GM19238 (cell line): ENCODE measurements around the gene CYP19A1.

ENCODE experiments used
- DNase-seq: peaks from one replicate; pipeline ENCODE4 v3.0.0; 2011; ENCODE audit warnings: low spot score; ENCODE audit not compliant: insufficient read length

CYP19A1 gene

GRCh38 chr15:51359981-51360380, 21.6 kb upstream of the CYP19A1 start:
- no peak for DNase-seq

DNA sequence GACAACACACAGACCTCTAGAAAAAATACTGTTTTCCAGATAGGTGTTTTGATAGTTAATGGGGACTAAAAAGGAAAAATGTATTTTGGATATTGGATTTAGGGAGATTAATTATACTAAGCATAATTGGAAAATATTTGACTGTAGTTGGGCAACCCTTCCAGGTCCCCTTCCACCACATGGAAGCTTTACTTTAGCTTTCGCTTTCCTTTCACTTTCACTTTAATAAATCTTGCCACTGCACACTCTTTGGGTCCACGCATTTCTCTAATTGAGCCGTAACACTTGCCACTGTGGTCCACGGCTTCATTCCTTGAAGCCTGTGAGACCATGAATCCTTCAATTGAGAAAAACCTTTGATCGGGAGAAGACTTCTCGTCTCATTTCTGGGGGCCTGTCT, 18.6 kb upstream of the CYP19A1 start:
- DNase-seq: no peak

DNA sequence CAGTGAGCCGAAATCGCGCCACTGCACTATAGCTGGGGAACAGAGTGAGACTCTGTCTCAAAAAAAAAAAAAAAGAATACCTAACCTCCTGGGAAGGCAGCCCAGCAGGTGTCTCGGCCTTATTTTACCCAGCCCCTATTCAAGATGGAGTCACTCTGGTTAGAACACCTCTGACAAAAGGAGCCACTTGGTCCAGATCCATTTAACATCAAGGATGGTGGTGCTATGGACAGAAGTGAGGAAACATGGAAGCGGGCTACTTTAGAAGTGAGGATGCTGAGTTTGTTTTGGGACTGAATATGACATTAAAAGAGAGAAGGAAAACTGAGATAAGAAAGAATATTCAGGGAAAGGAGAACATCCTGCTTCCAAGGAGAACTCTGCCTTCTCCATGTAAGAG, 17.8 kb upstream of the CYP19A1 start:
- DNase-seq: no peak

DNA sequence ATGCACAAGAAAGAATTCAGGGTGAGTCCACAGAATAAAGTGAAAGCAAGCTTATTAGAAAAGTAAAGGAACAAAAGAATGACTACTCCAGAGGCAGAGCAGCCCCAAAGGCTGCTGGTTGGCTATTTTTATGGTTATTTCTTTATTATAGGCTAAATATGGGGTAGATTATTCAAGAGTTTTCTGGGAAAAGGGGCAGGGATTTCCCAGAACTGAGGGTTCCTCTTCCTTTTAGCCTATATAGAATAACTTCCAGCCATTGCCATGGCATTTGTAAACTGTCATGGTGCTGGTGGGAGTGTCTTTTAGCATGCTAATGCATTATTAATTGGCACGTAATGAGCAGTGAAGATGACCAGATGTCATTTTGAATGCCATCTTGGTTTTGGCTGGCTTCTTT, 16.7 kb upstream of the CYP19A1 start:
- DNase-seq: no peak

- DNase-seq: no peak
Observed at GRCh38 chr15:51353976-51354375, 15.6 kb upstream of the CYP19A1 start.

- DNase-seq: no peak
Observed at GRCh38 chr15:51350723-51351122, 12.3 kb upstream of the CYP19A1 start.

DNA sequence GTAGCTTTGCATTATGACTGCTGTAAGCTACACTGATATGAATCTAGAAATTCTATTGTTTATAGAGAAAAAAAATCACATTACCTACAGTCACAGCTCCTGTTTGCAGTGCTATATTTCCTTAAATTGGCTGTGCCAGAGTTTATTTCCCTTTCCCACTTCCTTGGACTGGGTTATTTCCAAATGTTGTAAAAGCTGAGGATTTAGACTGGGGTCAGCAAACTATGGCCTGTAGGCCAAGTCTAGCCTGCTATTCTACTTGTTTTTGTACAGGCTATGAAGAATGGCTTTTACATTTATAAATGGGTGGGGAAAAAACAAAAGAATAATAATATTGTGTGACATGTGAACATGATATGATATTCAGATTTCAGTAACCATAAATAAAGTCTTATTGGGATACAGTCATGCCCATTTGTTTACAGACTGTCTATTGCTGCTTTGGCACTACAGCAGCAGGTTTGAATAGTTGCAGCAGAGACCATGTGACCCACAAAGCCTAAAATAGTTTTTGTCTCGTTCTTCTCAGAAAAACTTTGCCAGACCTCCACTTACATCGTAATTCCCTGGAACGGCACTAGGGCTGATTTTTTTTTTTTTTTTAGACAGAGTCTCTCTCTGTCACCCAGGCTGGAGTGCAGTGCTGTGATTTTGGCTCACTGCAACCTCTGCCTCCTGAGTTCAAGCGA, 10.9 kb upstream of the CYP19A1 start:
- DNase-seq: no peak

- DNase-seq: peak; percentile 46
Observed at GRCh38 chr15:51348688-51349087, 10.3 kb upstream of the CYP19A1 start.

- no peak for DNase-seq
Observed at GRCh38 chr15:51346136-51346535, 7.7 kb upstream of the CYP19A1 start.

DNA sequence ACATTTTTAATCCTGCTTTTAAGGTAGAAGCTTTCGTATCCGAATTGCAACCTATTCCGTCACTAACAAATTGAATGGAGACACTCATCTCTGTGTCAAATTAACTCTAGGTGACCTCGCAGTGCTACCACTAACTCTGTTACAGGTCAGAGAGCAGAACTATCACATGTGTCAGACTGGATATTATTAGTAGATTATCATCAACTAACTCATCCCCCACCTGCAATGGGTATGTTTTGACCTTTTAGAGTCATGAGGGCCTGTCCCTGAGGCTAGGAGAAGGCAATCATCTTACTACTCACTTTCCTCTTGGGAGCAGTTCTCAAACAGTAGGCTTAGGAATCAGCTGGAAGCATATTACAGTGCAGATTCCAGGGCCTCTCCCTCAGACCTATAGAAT, 5.1 kb upstream of the CYP19A1 start:
- no peak for DNase-seq

DNA sequence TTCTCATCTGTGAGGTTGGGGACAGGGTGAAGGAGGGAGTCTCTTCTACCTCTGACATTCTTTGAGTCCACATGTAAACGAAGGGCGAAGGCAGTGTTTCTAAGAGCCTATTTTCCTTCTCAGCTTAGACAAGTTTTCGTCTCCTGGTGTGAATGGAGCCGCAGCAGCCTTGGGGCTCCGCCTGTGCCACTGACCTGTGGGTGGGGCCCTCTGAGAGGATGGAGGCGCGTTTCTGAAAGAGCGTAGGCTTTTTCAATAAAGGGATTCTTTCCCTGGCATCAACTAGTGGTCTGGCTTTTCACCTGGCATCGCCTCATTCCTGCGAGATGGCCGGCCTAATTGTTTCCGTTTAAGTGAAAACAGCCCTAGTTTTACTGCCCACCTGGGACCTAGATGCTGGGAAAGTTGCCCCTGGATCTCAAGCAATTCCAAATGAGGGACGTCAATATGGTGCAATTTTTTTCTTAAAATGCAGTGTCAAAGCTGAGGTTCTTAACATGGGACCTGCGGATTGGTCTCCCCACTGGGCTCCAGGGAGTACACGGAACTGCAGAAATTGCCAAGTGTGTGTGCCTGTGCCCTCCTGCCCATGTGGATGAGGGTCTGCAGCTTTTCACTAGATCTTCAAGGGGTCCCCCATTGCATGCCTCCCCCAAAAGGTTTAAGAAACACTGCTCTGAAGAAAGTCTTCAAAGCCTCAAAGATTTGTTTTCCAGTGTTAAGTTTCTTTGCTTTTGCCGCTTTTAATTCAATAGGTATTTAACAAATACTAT, 4.0 kb upstream of the CYP19A1 start:
- DNase-seq: no peak

DNA sequence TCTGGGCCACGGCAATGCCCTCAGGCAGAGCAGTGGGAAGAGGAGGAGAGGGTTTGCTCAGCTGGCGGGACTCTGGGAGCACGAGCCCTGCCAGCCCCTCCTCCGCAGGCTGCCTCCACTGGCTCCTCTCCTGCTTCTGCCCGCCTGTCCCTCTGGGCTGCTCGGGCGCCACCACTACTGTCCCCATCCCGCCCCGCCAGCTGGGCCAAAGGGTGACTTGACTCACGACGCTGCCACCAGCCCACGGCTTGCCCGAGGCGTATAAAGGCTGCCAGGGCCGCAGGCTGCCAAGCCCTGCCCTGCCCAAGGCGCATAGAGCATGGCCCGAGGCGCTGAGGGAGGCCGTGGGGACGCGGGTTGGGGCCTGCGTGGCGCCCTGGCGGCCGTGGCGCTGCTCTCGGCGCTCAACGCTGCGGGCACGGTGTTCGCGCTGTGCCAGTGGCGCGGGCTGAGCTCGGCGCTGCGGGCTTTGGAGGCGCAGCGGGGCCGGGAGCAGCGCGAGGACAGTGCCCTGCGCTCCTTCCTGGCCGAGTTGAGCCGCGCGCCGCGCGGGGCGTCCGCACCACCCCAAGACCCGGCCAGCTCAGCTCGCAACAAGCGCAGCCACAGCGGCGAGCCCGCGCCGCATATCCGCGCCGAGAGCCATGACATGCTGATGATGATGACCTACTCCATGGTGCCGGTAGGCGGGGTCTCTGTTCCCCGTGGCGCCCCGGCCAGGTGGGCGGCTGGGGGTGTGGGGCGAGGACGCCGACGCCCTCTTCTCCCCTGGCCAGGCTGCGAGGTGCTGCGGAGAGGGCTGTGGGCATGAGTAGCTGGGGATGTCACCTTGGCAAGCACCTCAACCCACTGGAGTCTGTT, 3.2 kb upstream of the CYP19A1 start, which contains the start of gene GLDN:
TSS of gene GLDN (plus strand) at position 290 of the 861 bp plus-strand sequence. CDS start at position 320, 30 bp downstream.
- DNase-seq: no peak

GRCh38 chr15:51335538-51336410, 2.6 kb downstream of the CYP19A1 start:
- peak; percentile 32 for DNase-seq

DNA sequence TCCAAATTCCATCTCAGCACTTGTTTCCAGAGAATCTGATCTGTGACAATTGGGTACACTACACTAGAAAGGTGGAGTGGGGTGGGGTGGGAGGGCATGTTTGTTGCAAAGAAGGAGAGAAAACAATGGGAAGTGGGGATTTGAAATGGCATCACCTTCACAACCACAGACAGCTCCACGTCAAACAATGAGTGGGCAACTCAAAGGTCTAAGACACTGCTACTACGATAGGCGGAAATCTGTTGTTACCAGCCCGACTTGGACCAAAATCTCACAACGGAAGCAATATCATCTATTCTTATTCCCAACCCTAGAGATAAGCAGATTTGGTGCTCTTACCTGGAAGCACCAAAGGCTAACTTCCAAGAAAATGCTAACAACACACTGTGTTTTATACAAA, 3.3 kb downstream of the CYP19A1 start:
- no peak for DNase-seq

DNA sequence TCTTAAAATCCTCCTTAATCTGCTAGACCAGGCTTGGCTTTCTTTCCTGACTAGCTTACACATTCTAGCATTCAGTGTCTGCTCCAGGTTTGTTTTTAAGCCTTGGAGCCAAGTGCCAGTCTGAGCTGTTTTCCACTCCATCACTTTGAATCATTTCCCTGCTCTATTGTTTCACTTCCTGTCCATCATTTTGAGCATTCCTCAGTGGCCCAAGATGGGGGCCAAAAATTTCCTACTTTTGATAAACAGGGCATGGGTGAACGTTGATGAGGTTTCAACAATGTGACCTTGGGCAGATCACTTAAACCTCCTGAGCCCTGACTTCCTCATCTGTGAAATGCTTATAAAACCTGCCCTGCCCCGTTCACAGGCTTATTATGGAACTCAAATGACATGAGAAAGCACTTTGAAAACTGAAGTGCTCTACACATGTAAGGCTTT, 4.4 kb downstream of the CYP19A1 start:
- DNase-seq: no peak

DNA sequence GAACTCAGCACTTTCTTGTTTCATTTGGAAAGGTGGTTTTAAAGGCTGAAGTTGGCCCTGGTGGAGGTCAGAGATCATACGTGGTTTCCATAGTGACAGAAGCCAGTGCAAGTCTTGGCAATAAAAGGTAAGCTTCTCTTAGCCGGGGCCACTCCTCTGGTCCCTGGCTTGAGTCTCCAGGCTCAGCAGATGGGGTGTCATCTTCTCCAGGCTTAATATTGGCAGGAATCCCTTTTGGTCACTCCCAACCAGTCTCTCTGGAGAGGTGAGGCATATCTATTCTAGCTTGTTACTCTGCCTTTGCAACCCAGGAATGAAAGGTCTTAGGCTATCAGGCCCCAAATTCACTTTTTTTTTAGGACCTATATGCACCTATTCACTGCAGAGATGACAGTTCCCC, 4.8 kb downstream of the CYP19A1 start:
- no peak for DNase-seq

GRCh38 chr15:51332206-51333147, 5.9 kb downstream of the CYP19A1 start:
- DNase-seq: no peak

DNA sequence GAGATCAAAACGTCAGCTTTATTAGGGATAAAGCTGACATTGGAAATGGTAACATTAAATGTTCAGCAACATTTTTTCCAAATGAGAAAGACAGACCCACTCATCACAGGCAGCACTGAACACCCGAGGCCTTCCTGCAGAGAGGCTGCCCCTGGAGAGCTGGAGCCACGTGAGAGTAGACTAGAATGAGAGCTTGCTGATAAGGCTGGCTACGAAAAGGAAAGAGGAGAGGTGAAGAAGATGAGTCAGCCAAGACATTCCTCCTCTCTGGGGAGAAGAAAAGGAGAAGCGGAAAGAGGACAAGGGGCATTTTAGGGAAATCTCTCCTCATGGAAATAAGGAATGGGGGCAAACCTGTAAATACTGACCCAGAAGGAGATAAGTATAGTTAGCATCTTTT, 7.3 kb downstream of the CYP19A1 start:
- DNase-seq: no peak

- no peak for DNase-seq
Observed at GRCh38 chr15:51328926-51329325, 9.5 kb downstream of the CYP19A1 start.

- DNase-seq: no peak
Observed at GRCh38 chr15:51327081-51327480, 11.3 kb downstream of the CYP19A1 start.
